Activated CD8-positive, alpha-beta memory T cell treated with anti-CD3 and anti-CD28 coated beads, Interleukin-2, amount 50 U/mL, for 48 hours (primary cell): ENCODE results near the gene PAK2.
"Not testable (repeated sequence)": the region's sequence is repeated elsewhere in the genome, so short reads cannot be mapped to it uniquely, and the experiment has no call there.

ENCODE experiments used
- DNase-seq: peaks from one replicate; pipeline ENCODE4 v3.0.0-alpha.2; 2020

PAK2 gene

GRCh38 chr3:196849180-196849741 lies 109.6 kb downstream of the PAK2 start:
- no peak for DNase-seq

GRCh38 chr3:196863000-196863399 lies 123.3 kb downstream of the PAK2 start:
- not testable (repeated sequence) for DNase-seq

GRCh38 chr3:196867155-196867506 lies 127.5 kb downstream of the PAK2 start:
- DNase-seq: no peak

- peak; percentile 95 for DNase-seq
Observed at GRCh38 chr3:196867507-196868296, 128.0 kb downstream of the PAK2 start, which contains the start of gene SENP5. Gene SENP5 (plus strand): TSS chr3:196867920. CDS start chr3:196885182, 17,262 bp downstream.

GRCh38 chr3:196868297-196868661 lies 128.6 kb downstream of the PAK2 start:
- DNase-seq: peak; percentile 55

GRCh38 chr3:196872316-196872715 lies 132.7 kb downstream of the PAK2 start:
- DNase-seq: no peak

- not testable (repeated sequence) for DNase-seq
Observed at GRCh38 chr3:196874511-196875094, 134.9 kb downstream of the PAK2 start.

- no peak for DNase-seq
Observed at GRCh38 chr3:196875258-196875657, 135.6 kb downstream of the PAK2 start.
